GM18499 (cell line): ENCODE results near the gene B4GALNT3.

Source experiments
- ATAC-seq: cut with Tn5 transposase; IDR thresholded peaks from one replicate; pipeline ENCODE4 v1.9.1; 2021; ENCODE audit warnings: moderate number of reproducible peaks; ENCODE audit not compliant: insufficient read depth, unreplicated experiment

Gene B4GALNT3

GRCh38 chr12:553216-554000, 93.7 kb downstream of the B4GALNT3 start:
- no peak for ATAC-seq

GRCh38 chr12:554001-554285, 94.2 kb downstream of the B4GALNT3 start:
- ATAC-seq = no peak

- no peak for ATAC-seq
Measured at GRCh38 chr12:556498-556897, 96.8 kb downstream of the B4GALNT3 start.

GRCh38 chr12:558580-558979, 98.8 kb downstream of the B4GALNT3 start:
- no peak for ATAC-seq

GRCh38 chr12:559208-559905, 99.6 kb downstream of the B4GALNT3 start:
- ATAC-seq = no peak

GRCh38 chr12:559906-560455, 100.2 kb downstream of the B4GALNT3 start:
- no peak for ATAC-seq

- no peak for ATAC-seq
Measured at GRCh38 chr12:560691-561390, 101.1 kb downstream of the B4GALNT3 start.

GRCh38 chr12:561391-561705, 101.6 kb downstream of the B4GALNT3 start:
- no peak for ATAC-seq

GRCh38 chr12:561908-562593, 102.3 kb downstream of the B4GALNT3 start:
- no peak for ATAC-seq

GRCh38 chr12:562634-563033, 102.9 kb downstream of the B4GALNT3 start:
- no peak for ATAC-seq

GRCh38 chr12:563250-563781, 103.6 kb downstream of the B4GALNT3 start:
- ATAC-seq = no peak

- no peak for ATAC-seq
Measured at GRCh38 chr12:563787-564298, 104.1 kb downstream of the B4GALNT3 start.

GRCh38 chr12:565161-565560, 105.4 kb downstream of the B4GALNT3 start:
- no peak for ATAC-seq

- ATAC-seq = no peak
Measured at GRCh38 chr12:565589-566105, 105.9 kb downstream of the B4GALNT3 start.

GRCh38 chr12:568486-568885, 108.7 kb downstream of the B4GALNT3 start:
- no peak for ATAC-seq

GRCh38 chr12:569091-569676, 109.4 kb downstream of the B4GALNT3 start:
- no peak for ATAC-seq

- ATAC-seq = no peak
Measured at GRCh38 chr12:569803-570434, 110.2 kb downstream of the B4GALNT3 start.

- ATAC-seq = no peak
Measured at GRCh38 chr12:570435-570920, 110.7 kb downstream of the B4GALNT3 start.
